Activated naive CD4-positive, alpha-beta T cell treated with anti-CD3 and anti-CD28 coated beads, Interleukin-2, amount 50 U/mL, for 24 hours (primary cell): ENCODE results near the gene CRABP2.

Experiments
- H3K27ac Mint-ChIP-seq: one replicate; pipeline ENCODE4 v1.8.0; 2021; ENCODE audit warnings: mild to moderate bottlenecking, mixed read lengths
- H3K27me3 Mint-ChIP-seq: one replicate; pipeline ENCODE4 v1.8.0; 2021; ENCODE audit warnings: mixed read lengths
- H3K36me3 Mint-ChIP-seq: one replicate; pipeline ENCODE4 v1.8.0; 2021; ENCODE audit warnings: mixed read lengths
- H3K4me1 Mint-ChIP-seq: one replicate; pipeline ENCODE4 v1.8.0; 2021; ENCODE audit warnings: mixed read lengths
- H3K4me3 Mint-ChIP-seq: one replicate; pipeline ENCODE4 v1.8.0; 2021; ENCODE audit warnings: mild to moderate bottlenecking, mixed read lengths
- H3K9me3 Mint-ChIP-seq: one replicate; pipeline ENCODE4 v1.8.0; 2021; ENCODE audit warnings: mixed read lengths

Gene CRABP2

GRCh38 chr1:156662005-156662799 lies 43.2 kb downstream of the CRABP2 start:
- Mint-ChIP-seq H3K9me3 (no peaks in the 10 kb centered on the region), H3K27ac (no peak overlapping the region), H3K4me1 (peaks cover 35% of the 10 kb centered on the region), H3K27me3 (peaks cover 4% of the 10 kb centered on the region), H3K36me3 (no peaks in the 10 kb centered on the region), H3K4me3 (no peak overlapping the region)

- Mint-ChIP-seq H3K4me3 (peak overlapping the region; percentile 47), H3K27ac (no peak overlapping the region), H3K4me1 (peaks cover 50% of the 10 kb centered on the region), H3K27me3 (peaks cover 13% of the 10 kb centered on the region), H3K9me3 (no peaks in the 10 kb centered on the region), H3K36me3 (no peaks in the 10 kb centered on the region)
Observed at GRCh38 chr1:156660752-156661112, 44.7 kb downstream of the CRABP2 start.

GRCh38 chr1:156659988-156660751 lies 45.2 kb downstream of the CRABP2 start:
- peaks cover 18% of the 10 kb centered on the region for H3K27me3 Mint-ChIP-seq

GRCh38 chr1:156659661-156659987 lies 45.8 kb downstream of the CRABP2 start:
- H3K27ac Mint-ChIP-seq: no peak overlapping the region
- no peaks in the 10 kb centered on the region for H3K36me3 Mint-ChIP-seq
- no peaks in the 10 kb centered on the region for H3K9me3 Mint-ChIP-seq
- peak overlapping the region; percentile 45 for H3K4me3 Mint-ChIP-seq
- H3K4me1 Mint-ChIP-seq: peaks cover 51% of the 10 kb centered on the region
- peaks cover 21% of the 10 kb centered on the region for H3K27me3 Mint-ChIP-seq

More at GRCh38 chr1:156659988-156660751, 45.2 kb downstream of the CRABP2 start:
- H3K4me3 Mint-ChIP-seq: peak overlapping the region; percentile 45
- H3K27ac Mint-ChIP-seq: peak overlapping the region; percentile 94
- no peaks in the 10 kb centered on the region for H3K36me3 Mint-ChIP-seq
- H3K9me3 Mint-ChIP-seq: no peaks in the 10 kb centered on the region
- peaks cover 51% of the 10 kb centered on the region for H3K4me1 Mint-ChIP-seq

GRCh38 chr1:156658945-156659574 lies 46.3 kb downstream of the CRABP2 start:
- Mint-ChIP-seq H3K4me3 (no peak overlapping the region), H3K4me1 (peaks cover 51% of the 10 kb centered on the region), H3K9me3 (no peaks in the 10 kb centered on the region), H3K27me3 (peaks cover 25% of the 10 kb centered on the region), H3K27ac (no peak overlapping the region), H3K36me3 (no peaks in the 10 kb centered on the region)

- H3K27ac Mint-ChIP-seq: peak overlapping the region; percentile 46
- H3K9me3 Mint-ChIP-seq: no peaks in the 10 kb centered on the region
- H3K4me1 Mint-ChIP-seq: peaks cover 51% of the 10 kb centered on the region
- peaks cover 30% of the 10 kb centered on the region for H3K27me3 Mint-ChIP-seq
- no peak overlapping the region for H3K4me3 Mint-ChIP-seq
- no peaks in the 10 kb centered on the region for H3K36me3 Mint-ChIP-seq
Observed at GRCh38 chr1:156658496-156658895, 46.9 kb downstream of the CRABP2 start.

- H3K27ac Mint-ChIP-seq: no peak overlapping the region
- no peaks in the 10 kb centered on the region for H3K36me3 Mint-ChIP-seq
- H3K9me3 Mint-ChIP-seq: no peaks in the 10 kb centered on the region
- peaks cover 51% of the 10 kb centered on the region for H3K4me1 Mint-ChIP-seq
- peak overlapping the region; percentile 87 for H3K4me3 Mint-ChIP-seq
- H3K27me3 Mint-ChIP-seq: peaks cover 37% of the 10 kb centered on the region
Observed at GRCh38 chr1:156657741-156658319, 47.6 kb downstream of the CRABP2 start.

GRCh38 chr1:156656806-156657740 lies 48.3 kb downstream of the CRABP2 start:
- H3K4me1 Mint-ChIP-seq: peaks cover 48% of the 10 kb centered on the region
- H3K27me3 Mint-ChIP-seq: peaks cover 39% of the 10 kb centered on the region
- H3K36me3 Mint-ChIP-seq: no peaks in the 10 kb centered on the region
- no peak overlapping the region for H3K27ac Mint-ChIP-seq
- H3K9me3 Mint-ChIP-seq: no peaks in the 10 kb centered on the region
- peak overlapping the region; percentile 87 for H3K4me3 Mint-ChIP-seq

- Mint-ChIP-seq H3K27me3 (peaks cover 44% of the 10 kb centered on the region), H3K4me3 (peak overlapping the region; percentile 33), H3K4me1 (peaks cover 39% of the 10 kb centered on the region), H3K9me3 (no peaks in the 10 kb centered on the region), H3K27ac (no peak overlapping the region), H3K36me3 (no peaks in the 10 kb centered on the region)
Observed at GRCh38 chr1:156655904-156656516, 49.4 kb downstream of the CRABP2 start.

GRCh38 chr1:156655151-156655903 lies 50.1 kb downstream of the CRABP2 start:
- Mint-ChIP-seq H3K27ac (no peak overlapping the region), H3K36me3 (no peaks in the 10 kb centered on the region), H3K9me3 (no peaks in the 10 kb centered on the region), H3K4me1 (peaks cover 32% of the 10 kb centered on the region), H3K27me3 (peaks cover 45% of the 10 kb centered on the region), H3K4me3 (peak overlapping the region; percentile 62)

- H3K27ac Mint-ChIP-seq: no peak overlapping the region
- H3K36me3 Mint-ChIP-seq: no peaks in the 10 kb centered on the region
- peaks cover 49% of the 10 kb centered on the region for H3K27me3 Mint-ChIP-seq
- H3K4me3 Mint-ChIP-seq: no peak overlapping the region
- H3K9me3 Mint-ChIP-seq: no peaks in the 10 kb centered on the region
- peaks cover 26% of the 10 kb centered on the region for H3K4me1 Mint-ChIP-seq
Observed at GRCh38 chr1:156654700-156655099, 50.7 kb downstream of the CRABP2 start.

GRCh38 chr1:156652992-156653355 lies 52.4 kb downstream of the CRABP2 start:
- Mint-ChIP-seq H3K27me3 (peaks cover 60% of the 10 kb centered on the region), H3K27ac (no peak overlapping the region), H3K4me3 (no peak overlapping the region), H3K4me1 (peaks cover 21% of the 10 kb centered on the region), H3K9me3 (no peaks in the 10 kb centered on the region), H3K36me3 (no peaks in the 10 kb centered on the region)

GRCh38 chr1:156652131-156652991 lies 53.0 kb downstream of the CRABP2 start:
- no peak overlapping the region for H3K27ac Mint-ChIP-seq
- H3K27me3 Mint-ChIP-seq: peaks cover 64% of the 10 kb centered on the region
- H3K4me3 Mint-ChIP-seq: no peak overlapping the region
- H3K4me1 Mint-ChIP-seq: peaks cover 17% of the 10 kb centered on the region
- no peaks in the 10 kb centered on the region for H3K9me3 Mint-ChIP-seq
- no peaks in the 10 kb centered on the region for H3K36me3 Mint-ChIP-seq
